ENCODE measurements around the gene FGFR1OP2.

- TF ChIP-seq CTCF (conservative IDR thresholded peaks at IDR 0.05; ENCODE audit: low read depth, low read length) = no peak
- no peak for TF ChIP-seq POLR2A (IDR thresholded peaks at IDR 0.05; ENCODE audit: low read depth, low read length)
- TF ChIP-seq, protein P1, sequence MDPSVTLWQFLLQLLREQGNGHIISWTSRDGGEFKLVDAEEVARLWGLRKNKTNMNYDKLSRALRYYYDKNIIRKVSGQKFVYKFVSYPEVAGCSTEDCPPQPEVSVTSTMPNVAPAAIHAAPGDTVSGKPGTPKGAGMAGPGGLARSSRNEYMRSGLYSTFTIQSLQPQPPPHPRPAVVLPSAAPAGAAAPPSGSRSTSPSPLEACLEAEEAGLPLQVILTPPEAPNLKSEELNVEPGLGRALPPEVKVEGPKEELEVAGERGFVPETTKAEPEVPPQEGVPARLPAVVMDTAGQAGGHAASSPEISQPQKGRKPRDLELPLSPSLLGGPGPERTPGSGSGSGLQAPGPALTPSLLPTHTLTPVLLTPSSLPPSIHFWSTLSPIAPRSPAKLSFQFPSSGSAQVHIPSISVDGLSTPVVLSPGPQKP (IDR thresholded peaks at IDR 0.05; ENCODE audit: borderline replicate concordance, low read depth, low read length) = no peak
- TF ChIP-seq CEBPB (IDR thresholded peaks at IDR 0.05; ENCODE audit: low read depth, low read length) = no peak
- TF ChIP-seq RCOR1 (IDR thresholded peaks at IDR 0.05; ENCODE audit: insufficient replicate concordance, low read length) = no peak
- no peak for TF ChIP-seq RFX5 (IDR thresholded peaks at IDR 0.05; ENCODE audit: low read depth, low read length)
- TF ChIP-seq SMC3 (IDR thresholded peaks at IDR 0.05; ENCODE audit: low read depth, low read length) = no peak
- no peak for TF ChIP-seq CHD1 (IDR thresholded peaks at IDR 0.05; ENCODE audit: low read depth, low read length)
- TF ChIP-seq USF2 (IDR thresholded peaks at IDR 0.05; ENCODE audit: low read depth, low read length) = no peak
- TF ChIP-seq MAZ (IDR thresholded peaks at IDR 0.05; ENCODE audit: borderline replicate concordance, low read depth, low read length) = no peak
- no peak for TF ChIP-seq RAD21 (IDR thresholded peaks at IDR 0.05; ENCODE audit: low read length)
- no peak for TF ChIP-seq MXI1 (IDR thresholded peaks at IDR 0.05; ENCODE audit: borderline replicate concordance, low read depth, low read length)
- no peak for TF ChIP-seq FOS (IDR thresholded peaks at IDR 0.05; ENCODE audit: low read depth, low read length)
These were observed 2.5 kb upstream of the FGFR1OP2 start for GRCh38 chr12:26935636-26936378.

Measured in IMR-90 (cell line).